SU-DHL-6 (cell line): ENCODE data around the gene MT1G.

Source experiments
- H2AFZ ChIP-seq: fragments of 200-600 bp; sonication (generic); 2 replicates; pipeline ENCODE4 v1.6.1; 2014; ENCODE audit warnings: low read depth, mild to moderate bottlenecking, moderate library complexity, mixed read lengths, antibody characterized with exemption, low read length; ENCODE audit not compliant: severe bottlenecking
- H3F3A ChIP-seq: fragments of 200-600 bp; shearing (Covaris generic); 2 replicates; pipeline ENCODE4 v1.6.0; 2016; ENCODE audit warnings: antibody characterized with exemption, mild to moderate bottlenecking; ENCODE audit not compliant: insufficient read depth
- H3K27ac ChIP-seq: fragments of 200-600 bp; sonication (generic); 2 replicates; pipeline ENCODE4 v1.5.1; 2016; ENCODE audit warnings: low read depth, mild to moderate bottlenecking, low read length, moderate library complexity, mixed read lengths
- H3K27me3 ChIP-seq: fragments of 200-600 bp; sonication (generic), shearing (Covaris generic); 2 replicates; pipeline ENCODE4 v1.6.0; 2014; ENCODE audit warnings: mild to moderate bottlenecking, low read length
- H3K36me3 ChIP-seq: fragments of 200-600 bp; sonication (generic); 2 replicates; pipeline ENCODE4 v1.6.1; 2014; ENCODE audit warnings: mild to moderate bottlenecking, low read length, mixed read lengths
- H3K4me2 ChIP-seq: fragments of 300-600, 200-600 bp; shearing (Covaris generic), sonication (generic); 2 replicates; pipeline ENCODE4 v1.6.0; 2014; ENCODE audit warnings: low read length, low read depth, mild to moderate bottlenecking; ENCODE audit not compliant: poor library complexity, severe bottlenecking
- H3K4me3 ChIP-seq: fragments of 200-600 bp; sonication (generic); 2 replicates; pipeline ENCODE4 v1.5.1; 2014; ENCODE audit warnings: antibody characterized with exemption, low read length, mild to moderate bottlenecking, mixed read lengths; ENCODE audit not compliant: insufficient read depth, poor library complexity, severe bottlenecking
- H3K79me2 ChIP-seq: fragments of 200-600 bp; sonication (generic); 2 replicates; pipeline ENCODE4 v1.6.1; 2014; ENCODE audit warnings: mild to moderate bottlenecking, low read length, moderate library complexity; ENCODE audit not compliant: insufficient read depth
- H3K9ac ChIP-seq: fragments of 200-600 bp; sonication (generic); 2 replicates; pipeline ENCODE4 v1.7.0; 2014; ENCODE audit warnings: mild to moderate bottlenecking, low read length
- H3K9me2 ChIP-seq: fragments of 200-600 bp; sonication (generic); replicated peaks from 2 replicates; pipeline ENCODE4 v1.6.1; 2014; ENCODE audit warnings: low read length; ENCODE audit not compliant: insufficient read depth
- H3K9me3 ChIP-seq: fragments of 200-600 bp; sonication (generic); 2 replicates; pipeline ENCODE4 v1.6.1; 2014; ENCODE audit warnings: low read length, mixed read lengths; ENCODE audit not compliant: insufficient read depth
- H4K20me1 ChIP-seq: fragments of 200-600 bp; sonication (generic); 2 replicates; pipeline ENCODE4 v1.6.1; 2014; ENCODE audit warnings: low read depth, mild to moderate bottlenecking, antibody characterized with exemption, low read length, moderate library complexity, mixed read lengths
- CTCF ChIP-seq: fragments of 200-600 bp; sonication (generic); IDR thresholded peaks from one replicate; pipeline ENCODE4 v1.5.1; 2017; ENCODE audit warnings: antibody characterized with exemption, mild to moderate bottlenecking, low read length, moderate library complexity; ENCODE audit not compliant: insufficient read depth, poor library complexity, severe bottlenecking
- EZH2phosphoT487 ChIP-seq: fragments of 200-600 bp; sonication (generic), shearing (Covaris generic); conservative IDR thresholded peaks from 2 replicates; pipeline ENCODE4 v1.6.1; 2018; ENCODE audit warnings: mild to moderate bottlenecking, antibody characterized with exemption, low read length, moderate library complexity, mixed read lengths

Gene MT1G

DNA sequence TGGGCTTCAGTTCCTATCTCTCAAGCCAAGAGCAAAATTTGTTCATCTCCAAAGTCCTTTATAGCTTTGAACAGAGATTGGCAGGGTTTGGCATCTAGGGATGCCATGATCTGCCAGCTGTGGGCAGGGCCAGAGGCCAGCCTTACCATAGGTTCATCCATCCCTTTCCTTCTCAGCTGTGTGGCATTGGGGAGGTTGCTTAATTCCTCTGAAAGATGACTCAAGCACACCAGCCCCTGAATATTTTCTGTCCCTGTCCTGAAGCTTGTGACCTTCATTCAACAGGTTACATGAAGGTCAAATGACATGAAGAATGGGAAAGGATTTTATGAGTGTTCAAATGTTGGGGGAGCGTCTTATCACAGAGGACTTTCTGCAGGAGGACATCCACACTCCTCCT, 3.4 kb downstream of the MT1G start:
- Histone ChIP-seq H4K20me1 (no peaks in the 10 kb centered on the region), H3K9me3 (no peaks in the 10 kb centered on the region), H3K79me2 (no peaks in the 10 kb centered on the region), H3K27me3 (no peaks in the 10 kb centered on the region), H3K9me2 (no peaks in the 10 kb centered on the region), H3K36me3 (no peaks in the 10 kb centered on the region), H3K4me2 (no peak overlapping the region), H3K9ac (no peak overlapping the region), H3K4me3 (no peak overlapping the region), H2AFZ (no peak overlapping the region), H3F3A (no peaks in the 10 kb centered on the region), H3K27ac (no peak overlapping the region)
- TF ChIP-seq CTCF (no peak), EZH2phosphoT487 (no peak)

DNA sequence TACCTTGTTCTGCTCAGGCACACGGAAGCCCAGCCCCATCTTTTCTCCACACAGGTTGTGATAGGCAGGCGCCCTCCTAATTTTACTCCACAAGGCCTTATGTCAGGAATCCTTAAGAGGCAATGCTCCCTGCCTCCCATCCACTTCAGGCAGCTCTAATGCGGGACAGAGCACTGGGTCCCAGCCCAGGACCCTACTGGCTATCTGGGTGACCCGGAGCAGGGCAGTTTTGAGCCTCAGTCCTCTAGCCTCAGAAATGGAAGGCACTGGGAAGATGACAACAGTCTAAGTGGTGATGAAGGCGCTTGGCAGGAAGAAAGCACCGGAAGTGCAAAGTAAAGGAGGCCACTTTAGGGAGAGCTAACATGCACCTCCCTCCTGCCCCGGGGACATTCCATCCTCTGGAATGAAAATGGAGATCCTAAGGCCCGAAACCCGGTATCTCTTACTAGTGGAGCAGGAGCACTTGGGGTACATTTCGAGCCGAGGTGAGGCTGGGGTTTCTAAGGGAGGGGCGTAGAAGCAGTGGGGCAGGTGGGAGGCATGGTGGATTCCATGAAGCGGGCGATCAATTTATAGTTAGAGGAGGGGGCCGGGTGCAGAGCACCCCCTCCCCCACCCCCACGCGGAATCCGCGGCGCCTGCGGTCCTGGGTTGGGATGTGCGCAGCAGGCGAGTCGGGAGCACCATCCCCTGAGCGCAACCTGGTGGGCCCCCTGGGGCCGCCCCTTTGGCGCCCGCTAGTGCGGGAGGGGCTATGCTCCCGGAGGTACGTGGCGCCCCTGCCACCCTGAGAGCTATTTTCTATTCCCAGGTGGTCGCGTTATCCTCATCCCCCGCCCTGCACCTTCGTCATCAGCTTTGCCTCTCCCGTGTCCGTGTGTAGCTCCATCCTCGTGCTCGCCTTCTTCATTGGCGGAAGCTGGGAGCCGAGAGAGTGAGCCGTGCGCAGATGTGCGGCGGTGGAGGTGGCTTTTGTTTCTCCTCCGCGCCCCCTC, 5.2 kb downstream of the MT1G start:
- Histone ChIP-seq H3K27me3 (no peaks in the 10 kb centered on the region), H4K20me1 (no peaks in the 10 kb centered on the region), H3K4me3 (no peak overlapping the region), H3K9me3 (no peaks in the 10 kb centered on the region), H3K4me2 (no peak overlapping the region), H3K9ac (no peak overlapping the region), H3K79me2 (no peaks in the 10 kb centered on the region), H3K9me2 (no peaks in the 10 kb centered on the region), H3K27ac (no peak overlapping the region), H3F3A (no peaks in the 10 kb centered on the region), H2AFZ (no peak overlapping the region), H3K36me3 (no peaks in the 10 kb centered on the region)
- TF ChIP-seq EZH2phosphoT487 (no peak), CTCF (no peak)

DNA sequence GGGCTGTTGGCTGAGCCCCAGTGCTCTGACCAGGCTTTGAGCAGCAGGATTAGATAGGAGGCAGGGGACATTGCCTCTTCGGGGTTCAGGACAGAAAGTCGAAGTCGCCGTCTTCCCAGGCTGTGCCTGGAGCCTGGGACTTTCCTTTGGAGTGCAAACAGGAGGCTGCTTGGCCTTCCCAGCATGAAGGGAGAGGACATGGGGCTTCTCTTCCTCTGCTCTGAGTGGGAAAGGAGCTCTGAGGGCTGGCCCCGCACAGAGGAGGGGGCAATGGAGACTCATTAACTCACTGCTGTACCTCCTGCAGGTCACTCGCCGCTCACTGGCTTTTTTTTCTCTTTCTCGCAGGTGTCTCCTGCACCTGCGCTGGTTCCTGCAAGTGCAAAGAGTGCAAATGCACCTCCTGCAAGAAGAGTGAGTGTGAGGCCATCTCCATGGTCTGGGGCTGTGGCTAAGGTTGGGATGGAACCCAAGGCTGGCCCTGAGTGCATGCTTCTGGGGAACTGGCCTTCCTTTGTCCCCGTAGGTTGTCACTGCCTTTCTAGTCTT, 9.5 kb downstream of the MT1G start:
- H3K9ac ChIP-seq = no peak overlapping the region; the same call in 1 of the 2 replicates
- no peak overlapping the region for H3K27ac ChIP-seq
- H3K4me2 ChIP-seq = peak overlapping the region; percentile 52
- no peaks in the 10 kb centered on the region for H3K27me3 ChIP-seq
- H4K20me1 ChIP-seq = no peaks in the 10 kb centered on the region
- H3K79me2 ChIP-seq = no peaks in the 10 kb centered on the region
- no peaks in the 10 kb centered on the region for H3K9me2 ChIP-seq
- H3K36me3 ChIP-seq = no peaks in the 10 kb centered on the region
- no peaks in the 10 kb centered on the region for H3F3A ChIP-seq
- no peak for TF ChIP-seq EZH2phosphoT487
- no peak for TF ChIP-seq CTCF
- H3K9me3 ChIP-seq = no peaks in the 10 kb centered on the region
- H3K4me3 ChIP-seq = no peak overlapping the region
- H2AFZ ChIP-seq = no peak overlapping the region
